Endothelial cell (in vitro differentiated cells): Measurements from ENCODE around the gene BAZ1A. TPM values are rescaled to one million over a fixed set of nuclear protein-coding genes. Genes with fewer than 3 reads are reported as not detected.
"Not testable (repeated sequence)": the region's sequence is repeated elsewhere in the genome, so short reads cannot be mapped to it uniquely, and the experiment has no call there.

Source experiments
- DNase-seq: peaks from one replicate; pipeline ENCODE4 v3.0.0; 2021; ENCODE audit warnings: low spot score
- H3K27ac Mint-ChIP-seq: one replicate; pipeline ENCODE4 v1.8.0; 2021; ENCODE audit warnings: mixed read lengths, inconsistent platforms; ENCODE audit not compliant: unreplicated experiment
- H3K27me3 Mint-ChIP-seq: one replicate; pipeline ENCODE4 v1.8.0; 2021; ENCODE audit warnings: mild to moderate bottlenecking, moderate library complexity, mixed read lengths, inconsistent platforms; ENCODE audit not compliant: unreplicated experiment
- H3K36me3 Mint-ChIP-seq: one replicate; pipeline ENCODE4 v1.8.0; 2021; ENCODE audit warnings: mild to moderate bottlenecking, low read depth, mixed read lengths, inconsistent platforms; ENCODE audit not compliant: unreplicated experiment
- H3K4me1 Mint-ChIP-seq: one replicate; pipeline ENCODE4 v1.8.0; 2021; ENCODE audit warnings: mild to moderate bottlenecking, mixed read lengths, inconsistent platforms; ENCODE audit not compliant: unreplicated experiment
- H3K4me3 Mint-ChIP-seq: one replicate; pipeline ENCODE4 v1.8.0; 2021; ENCODE audit warnings: mild to moderate bottlenecking, mixed read lengths, inconsistent platforms; ENCODE audit not compliant: unreplicated experiment
- H3K9me3 Mint-ChIP-seq: one replicate; pipeline ENCODE4 v1.8.0; 2021; ENCODE audit warnings: mixed read lengths, inconsistent platforms; ENCODE audit not compliant: unreplicated experiment
- CTCF ChIP-seq: fragments of 200-600 bp; sonication (generic); IDR thresholded peaks from one replicate; pipeline ENCODE4 v1.5.0; 2021; ENCODE audit warnings: antibody characterized with exemption; ENCODE audit not compliant: unreplicated experiment
- total RNA-seq: library from RNA; stranded (reverse); fragmentation: NEBNext Ultra II Directional; extraction: Animal tissue kit (Norgen Biotek cat#: 25700); gene quantifications from one replicate; pipeline ENCODE4 v1.2.1, GENCODE V29; 2021; ENCODE audit not compliant: unreplicated experiment

The BAZ1A gene
- total RNA-seq, 1 donor from 2014 or later = 27.2 TPM

- no peak for TF ChIP-seq CTCF
- no peak for DNase-seq
- H3K27ac Mint-ChIP-seq = no peak overlapping the region
- no peaks in the 10 kb centered on the region for H3K9me3 Mint-ChIP-seq
- peaks cover 1% of the 10 kb centered on the region for H3K27me3 Mint-ChIP-seq
- no peaks in the 10 kb centered on the region for H3K36me3 Mint-ChIP-seq
- no peak overlapping the region for H3K4me3 Mint-ChIP-seq
- no peaks in the 10 kb centered on the region for H3K4me1 Mint-ChIP-seq
Measured at GRCh38 chr14:34749408-34749807, 125.8 kb downstream of the BAZ1A start.

GRCh38 chr14:34742270-34743115, 132.7 kb downstream of the BAZ1A start:
- Mint-ChIP-seq H3K9me3 (no peaks in the 10 kb centered on the region), H3K27me3 (peaks cover 1% of the 10 kb centered on the region), H3K4me1 (peaks cover 5% of the 10 kb centered on the region), H3K27ac (no peak overlapping the region), H3K4me3 (no peak overlapping the region), H3K36me3 (no peaks in the 10 kb centered on the region)
- no peak for TF ChIP-seq CTCF
- no peak for DNase-seq

GRCh38 chr14:34741840-34742239, 133.3 kb downstream of the BAZ1A start:
- DNase-seq = no peak
- Mint-ChIP-seq H3K4me1 (peaks cover 5% of the 10 kb centered on the region), H3K9me3 (no peaks in the 10 kb centered on the region), H3K27me3 (peaks cover 1% of the 10 kb centered on the region), H3K36me3 (no peaks in the 10 kb centered on the region), H3K4me3 (no peak overlapping the region), H3K27ac (no peak overlapping the region)
- no peak for TF ChIP-seq CTCF

GRCh38 chr14:34740139-34740538, 135.0 kb downstream of the BAZ1A start:
- H3K4me1 Mint-ChIP-seq, H3K27ac Mint-ChIP-seq, H3K36me3 Mint-ChIP-seq, DNase-seq, H3K4me3 Mint-ChIP-seq, H3K9me3 Mint-ChIP-seq, H3K27me3 Mint-ChIP-seq: not testable (repeated sequence)

GRCh38 chr14:34737079-34737478, 138.1 kb downstream of the BAZ1A start:
- H3K4me1 Mint-ChIP-seq, H3K27me3 Mint-ChIP-seq, H3K4me3 Mint-ChIP-seq, H3K27ac Mint-ChIP-seq, H3K36me3 Mint-ChIP-seq, H3K9me3 Mint-ChIP-seq, DNase-seq: not testable (repeated sequence)

GRCh38 chr14:34733245-34733644, 141.9 kb downstream of the BAZ1A start:
- no peak overlapping the region for H3K27ac Mint-ChIP-seq
- H3K36me3 Mint-ChIP-seq = no peaks in the 10 kb centered on the region
- H3K4me1 Mint-ChIP-seq = no peaks in the 10 kb centered on the region
- H3K27me3 Mint-ChIP-seq = peaks cover 3% of the 10 kb centered on the region
- no peaks in the 10 kb centered on the region for H3K9me3 Mint-ChIP-seq
- DNase-seq = no peak
- H3K4me3 Mint-ChIP-seq = no peak overlapping the region
- no peak for TF ChIP-seq CTCF
